ENCODE results near the gene DOCK7. TPM values are rescaled to one million over a fixed set of nuclear protein-coding genes. Genes with fewer than 3 reads are reported as not detected.

DOCK7 gene
- total RNA-seq, 6 experiments from 2014 or later = 93.3 to 115 (median 105) TPM

GRCh38 chr1:62437273-62437940 lies 250.8 kb downstream of the DOCK7 start:
- DNase-seq = no peak

GRCh38 chr1:62436466-62437272 lies 251.5 kb downstream of the DOCK7 start, which contains the start of gene USP1:
TSS of gene USP1 (plus strand) at chr1:62437049. CDS start at chr1:62439868, 2,819 bp downstream.
- peak; percentile 100 for DNase-seq
- Mint-ChIP-seq H3K4me1 (ENCODE audit: low read depth) (peaks cover 56% of the 10 kb centered on the region), H3K27me3 (ENCODE audit: insufficient read depth) (peaks cover 2% of the 10 kb centered on the region; the same call in 1 of the 2 replicates), H3K36me3 (ENCODE audit: low read depth) (peaks cover 15% of the 10 kb centered on the region), H3K4me3 (peak within 1 kb of the TSS; percentile 95), H3K27ac (peak within 1 kb of the TSS; percentile 100), H3K9me3 (no peaks in the 10 kb centered on the region)
- TF ChIP-seq CTCF (IDR thresholded peaks at IDR 0.05) = no peak

More at GRCh38 chr1:62437273-62437940, 250.8 kb downstream of the DOCK7 start:
- TF ChIP-seq CTCF (IDR thresholded peaks at IDR 0.05) = no peak
- peaks cover 60% of the 10 kb centered on the region for H3K4me1 Mint-ChIP-seq (ENCODE audit: low read depth)
- no peaks in the 10 kb centered on the region for H3K9me3 Mint-ChIP-seq
- H3K36me3 Mint-ChIP-seq (ENCODE audit: low read depth) = peaks cover 22% of the 10 kb centered on the region
- H3K27ac Mint-ChIP-seq = peak overlapping the region; percentile 100
- H3K4me3 Mint-ChIP-seq = peak overlapping the region; percentile 95
- peaks cover 2% of the 10 kb centered on the region; the same call in 1 of the 2 replicates for H3K27me3 Mint-ChIP-seq (ENCODE audit: insufficient read depth)

GRCh38 chr1:62436039-62436465 lies 252.1 kb downstream of the DOCK7 start:
- DNase-seq = no peak
- peaks cover 15% of the 10 kb centered on the region for H3K36me3 Mint-ChIP-seq (ENCODE audit: low read depth)
- peaks cover 7% of the 10 kb centered on the region for H3K27me3 Mint-ChIP-seq (ENCODE audit: insufficient read depth)
- peak overlapping the region; percentile 95 for H3K4me3 Mint-ChIP-seq
- peak overlapping the region; percentile 100 for H3K27ac Mint-ChIP-seq
- no peak for TF ChIP-seq CTCF (IDR thresholded peaks at IDR 0.05)
- no peaks in the 10 kb centered on the region for H3K9me3 Mint-ChIP-seq
- peaks cover 50% of the 10 kb centered on the region for H3K4me1 Mint-ChIP-seq (ENCODE audit: low read depth)

GRCh38 chr1:62435231-62436038 lies 252.8 kb downstream of the DOCK7 start:
- no peak for TF ChIP-seq CTCF (IDR thresholded peaks at IDR 0.05)
- Mint-ChIP-seq H3K27ac (peak overlapping the region; percentile 100), H3K9me3 (no peaks in the 10 kb centered on the region), H3K4me3 (peak overlapping the region; percentile 95), H3K36me3 (ENCODE audit: low read depth) (peaks cover 15% of the 10 kb centered on the region), H3K4me1 (ENCODE audit: low read depth) (peaks cover 44% of the 10 kb centered on the region), H3K27me3 (ENCODE audit: insufficient read depth) (peaks cover 7% of the 10 kb centered on the region)
- no peak for DNase-seq

- DNase-seq = no peak
- TF ChIP-seq CTCF (IDR thresholded peaks at IDR 0.05) = no peak; the same call in none of the 2 replicates
- H3K36me3 Mint-ChIP-seq (ENCODE audit: low read depth) = peaks cover 15% of the 10 kb centered on the region
- no peaks in the 10 kb centered on the region for H3K9me3 Mint-ChIP-seq
- peaks cover 7% of the 10 kb centered on the region for H3K27me3 Mint-ChIP-seq (ENCODE audit: insufficient read depth)
- no peak overlapping the region for H3K27ac Mint-ChIP-seq
- no peak overlapping the region for H3K4me3 Mint-ChIP-seq
- peaks cover 35% of the 10 kb centered on the region for H3K4me1 Mint-ChIP-seq (ENCODE audit: low read depth)
Measured at GRCh38 chr1:62434618-62435001, 253.6 kb downstream of the DOCK7 start.

Data from HFFc6 (cell line).